ENCODE data around the gene NDUFA13. TPM values are rescaled to one million over a fixed set of nuclear protein-coding genes. Genes with fewer than 3 reads are reported as not detected.
A peak's percentile ranks its signal among the peaks of the same experiment; 100 is the strongest.

Gene NDUFA13
- polyA plus RNA-seq, 1 donor from 2014 or later: 266 TPM

DNA sequence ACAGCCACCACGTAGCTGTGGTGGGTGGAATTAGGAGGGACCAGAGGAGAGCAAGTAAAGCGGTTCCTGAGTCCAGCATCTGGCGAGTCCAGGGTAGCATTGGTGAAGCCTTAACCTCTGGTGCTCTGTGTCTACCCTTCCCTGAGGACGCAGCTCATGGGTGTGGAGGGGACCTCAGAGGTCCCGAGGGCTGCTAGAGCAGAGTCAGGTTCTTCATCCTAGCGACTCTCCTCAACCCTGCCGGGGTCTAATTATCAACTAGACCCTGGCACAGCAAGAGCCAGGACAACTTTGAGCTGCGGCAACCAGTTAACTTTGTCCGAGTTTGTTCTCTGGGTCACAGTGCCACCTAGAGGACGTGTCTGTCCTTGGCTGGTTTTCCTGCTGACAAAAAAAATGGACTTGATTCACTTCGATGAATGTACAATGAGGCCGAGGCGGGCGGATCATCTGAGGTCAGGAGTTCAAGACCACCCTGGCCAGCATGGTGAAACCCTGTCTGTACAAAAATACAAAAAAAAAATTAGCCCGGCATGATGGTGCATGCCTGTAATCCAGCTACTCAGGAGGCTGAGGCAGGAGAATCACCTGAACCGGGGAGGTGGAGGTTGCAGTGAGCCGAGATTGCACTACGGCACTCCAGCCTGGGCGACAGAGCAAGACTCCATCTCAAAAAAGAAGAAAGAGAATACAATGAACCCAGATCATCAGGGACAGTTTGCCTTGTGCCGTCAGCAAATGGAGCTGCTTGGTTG lies 25.6 kb upstream of the NDUFA13 start:
- Histone ChIP-seq H3K4me3 (ENCODE audit: low read length) (no peak overlapping the region), H3K9ac (ENCODE audit: low read length) (peak overlapping the region; percentile 66), H3F3A (ENCODE audit: insufficient read depth, low read length, poor library complexity, severe bottlenecking) (no peaks in the 10 kb centered on the region), H3K4me2 (ENCODE audit: low read length) (no peak overlapping the region), H2AFZ (ENCODE audit: low read depth, low read length) (no peak overlapping the region), H3K27ac (ENCODE audit: low read length) (peak overlapping the region; percentile 89), H3K9me3 (ENCODE audit: low read length) (no peaks in the 10 kb centered on the region), H3K9me2 (ENCODE audit: insufficient read depth, low read length) (no peaks in the 10 kb centered on the region), H3K36me3 (ENCODE audit: insufficient read depth, low read length) (no peaks in the 10 kb centered on the region), H4K20me1 (ENCODE audit: insufficient read depth) (no peaks in the 10 kb centered on the region), H3K79me2 (replicated peaks; ENCODE audit: insufficient read depth, low read length) (no peaks in the 10 kb centered on the region), H3K27me3 (ENCODE audit: insufficient read depth, low read depth, low read length) (no peaks in the 10 kb centered on the region)
- TF ChIP-seq MXI1 (conservative IDR thresholded peaks at IDR 0.05; ENCODE audit: poor library complexity, severe bottlenecking): no peak
- TF ChIP-seq, protein P1, sequence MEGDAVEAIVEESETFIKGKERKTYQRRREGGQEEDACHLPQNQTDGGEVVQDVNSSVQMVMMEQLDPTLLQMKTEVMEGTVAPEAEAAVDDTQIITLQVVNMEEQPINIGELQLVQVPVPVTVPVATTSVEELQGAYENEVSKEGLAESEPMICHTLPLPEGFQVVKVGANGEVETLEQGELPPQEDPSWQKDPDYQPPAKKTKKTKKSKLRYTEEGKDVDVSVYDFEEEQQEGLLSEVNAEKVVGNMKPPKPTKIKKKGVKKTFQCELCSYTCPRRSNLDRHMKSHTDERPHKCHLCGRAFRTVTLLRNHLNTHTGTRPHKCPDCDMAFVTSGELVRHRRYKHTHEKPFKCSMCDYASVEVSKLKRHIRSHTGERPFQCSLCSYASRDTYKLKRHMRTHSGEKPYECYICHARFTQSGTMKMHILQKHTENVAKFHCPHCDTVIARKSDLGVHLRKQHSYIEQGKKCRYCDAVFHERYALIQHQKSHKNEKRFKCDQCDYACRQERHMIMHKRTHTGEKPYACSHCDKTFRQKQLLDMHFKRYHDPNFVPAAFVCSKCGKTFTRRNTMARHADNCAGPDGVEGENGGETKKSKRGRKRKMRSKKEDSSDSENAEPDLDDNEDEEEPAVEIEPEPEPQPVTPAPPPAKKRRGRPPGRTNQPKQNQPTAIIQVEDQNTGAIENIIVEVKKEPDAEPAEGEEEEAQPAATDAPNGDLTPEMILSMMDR (IDR thresholded peaks at IDR 0.05; ENCODE audit: poor library complexity, severe bottlenecking): peak; percentile 94
- TF ChIP-seq EP300 (conservative IDR thresholded peaks at IDR 0.05; ENCODE audit: poor library complexity, severe bottlenecking): no peak
- peak; percentile 94 for TF ChIP-seq RAD21 (conservative IDR thresholded peaks at IDR 0.05)
- peak; percentile 86 for TF ChIP-seq SMC3 (conservative IDR thresholded peaks at IDR 0.05; ENCODE audit: poor library complexity)
- TF ChIP-seq TAF1 (IDR thresholded peaks at IDR 0.05; ENCODE audit: low read depth): peak; percentile 23

DNA sequence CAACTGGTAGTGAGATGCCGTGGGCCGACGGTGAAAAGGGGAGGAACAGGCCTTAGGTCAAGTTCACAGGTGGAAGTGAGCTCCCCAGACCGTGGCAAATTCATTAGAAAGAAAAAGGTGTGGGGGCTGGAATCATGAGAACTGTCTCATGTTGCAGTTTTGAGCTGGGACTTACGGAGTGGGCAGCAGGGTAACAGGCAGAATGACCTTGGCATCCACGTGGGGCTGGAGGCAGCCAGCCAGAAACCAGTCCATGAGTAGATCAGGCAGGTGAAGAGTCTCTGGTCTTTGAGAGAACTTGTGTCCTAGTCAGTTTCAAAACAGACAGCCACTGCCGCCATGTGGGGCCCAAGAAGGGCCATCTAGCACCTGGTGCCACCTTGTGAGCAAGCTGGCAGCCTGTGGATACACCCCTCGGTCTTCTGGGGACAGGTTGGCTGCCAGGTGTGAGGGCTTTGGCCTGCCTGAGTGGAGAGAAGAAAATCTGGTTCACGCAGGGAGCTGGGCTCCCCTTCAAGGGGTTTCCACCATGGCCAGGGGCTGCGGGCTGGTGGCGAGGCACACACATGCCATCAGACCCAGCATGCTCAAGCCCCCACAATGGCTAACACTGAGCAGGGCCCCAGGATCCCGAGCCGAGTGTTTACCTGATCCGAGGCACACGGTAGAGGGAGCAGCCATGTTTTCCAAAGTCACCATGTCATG lies 24.6 kb upstream of the NDUFA13 start:
- Histone ChIP-seq H3K9me3 (ENCODE audit: low read length) (no peaks in the 10 kb centered on the region), H3F3A (ENCODE audit: insufficient read depth, low read length, poor library complexity, severe bottlenecking) (no peaks in the 10 kb centered on the region), H3K4me2 (ENCODE audit: low read length) (no peak overlapping the region), H3K79me2 (replicated peaks; ENCODE audit: insufficient read depth, low read length) (no peaks in the 10 kb centered on the region), H2AFZ (ENCODE audit: low read depth, low read length) (no peak overlapping the region), H3K36me3 (ENCODE audit: insufficient read depth, low read length) (no peaks in the 10 kb centered on the region), H4K20me1 (ENCODE audit: insufficient read depth) (no peaks in the 10 kb centered on the region), H3K27ac (ENCODE audit: low read length) (no peak overlapping the region), H3K27me3 (ENCODE audit: insufficient read depth, low read depth, low read length) (no peaks in the 10 kb centered on the region), H3K9ac (ENCODE audit: low read length) (no peak overlapping the region), H3K9me2 (ENCODE audit: insufficient read depth, low read length) (no peaks in the 10 kb centered on the region), H3K4me3 (ENCODE audit: low read length) (no peak overlapping the region)
- TF ChIP-seq MXI1 (conservative IDR thresholded peaks at IDR 0.05; ENCODE audit: poor library complexity, severe bottlenecking) (no peak), EP300 (conservative IDR thresholded peaks at IDR 0.05; ENCODE audit: poor library complexity, severe bottlenecking) (no peak), SMC3 (conservative IDR thresholded peaks at IDR 0.05; ENCODE audit: poor library complexity) (no peak), POLR2AphosphoS5 (IDR thresholded peaks at IDR 0.05) (no peak), TAF1 (IDR thresholded peaks at IDR 0.05; ENCODE audit: low read depth) (no peak), EZH2 (IDR thresholded peaks at IDR 0.05; ENCODE audit: borderline replicate concordance, insufficient read depth, low read length, poor library complexity, severe bottlenecking) (no peak), RAD21 (conservative IDR thresholded peaks at IDR 0.05) (no peak)
- TF ChIP-seq, protein P2, sequence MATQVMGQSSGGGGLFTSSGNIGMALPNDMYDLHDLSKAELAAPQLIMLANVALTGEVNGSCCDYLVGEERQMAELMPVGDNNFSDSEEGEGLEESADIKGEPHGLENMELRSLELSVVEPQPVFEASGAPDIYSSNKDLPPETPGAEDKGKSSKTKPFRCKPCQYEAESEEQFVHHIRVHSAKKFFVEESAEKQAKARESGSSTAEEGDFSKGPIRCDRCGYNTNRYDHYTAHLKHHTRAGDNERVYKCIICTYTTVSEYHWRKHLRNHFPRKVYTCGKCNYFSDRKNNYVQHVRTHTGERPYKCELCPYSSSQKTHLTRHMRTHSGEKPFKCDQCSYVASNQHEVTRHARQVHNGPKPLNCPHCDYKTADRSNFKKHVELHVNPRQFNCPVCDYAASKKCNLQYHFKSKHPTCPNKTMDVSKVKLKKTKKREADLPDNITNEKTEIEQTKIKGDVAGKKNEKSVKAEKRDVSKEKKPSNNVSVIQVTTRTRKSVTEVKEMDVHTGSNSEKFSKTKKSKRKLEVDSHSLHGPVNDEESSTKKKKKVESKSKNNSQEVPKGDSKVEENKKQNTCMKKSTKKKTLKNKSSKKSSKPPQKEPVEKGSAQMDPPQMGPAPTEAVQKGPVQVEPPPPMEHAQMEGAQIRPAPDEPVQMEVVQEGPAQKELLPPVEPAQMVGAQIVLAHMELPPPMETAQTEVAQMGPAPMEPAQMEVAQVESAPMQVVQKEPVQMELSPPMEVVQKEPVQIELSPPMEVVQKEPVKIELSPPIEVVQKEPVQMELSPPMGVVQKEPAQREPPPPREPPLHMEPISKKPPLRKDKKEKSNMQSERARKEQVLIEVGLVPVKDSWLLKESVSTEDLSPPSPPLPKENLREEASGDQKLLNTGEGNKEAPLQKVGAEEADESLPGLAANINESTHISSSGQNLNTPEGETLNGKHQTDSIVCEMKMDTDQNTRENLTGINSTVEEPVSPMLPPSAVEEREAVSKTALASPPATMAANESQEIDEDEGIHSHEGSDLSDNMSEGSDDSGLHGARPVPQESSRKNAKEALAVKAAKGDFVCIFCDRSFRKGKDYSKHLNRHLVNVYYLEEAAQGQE (IDR thresholded peaks at IDR 0.05; ENCODE audit: borderline replicate concordance): no peak
- TF ChIP-seq, protein P1 (IDR thresholded peaks at IDR 0.05; ENCODE audit: poor library complexity, severe bottlenecking): no peak
